ENCODE data around the gene CTSS. TPM values are rescaled to one million over a fixed set of nuclear protein-coding genes. Genes with fewer than 3 reads are reported as not detected.

Gene CTSS
- total RNA-seq, 1 experiment from 2014 or later = not detected

DNA sequence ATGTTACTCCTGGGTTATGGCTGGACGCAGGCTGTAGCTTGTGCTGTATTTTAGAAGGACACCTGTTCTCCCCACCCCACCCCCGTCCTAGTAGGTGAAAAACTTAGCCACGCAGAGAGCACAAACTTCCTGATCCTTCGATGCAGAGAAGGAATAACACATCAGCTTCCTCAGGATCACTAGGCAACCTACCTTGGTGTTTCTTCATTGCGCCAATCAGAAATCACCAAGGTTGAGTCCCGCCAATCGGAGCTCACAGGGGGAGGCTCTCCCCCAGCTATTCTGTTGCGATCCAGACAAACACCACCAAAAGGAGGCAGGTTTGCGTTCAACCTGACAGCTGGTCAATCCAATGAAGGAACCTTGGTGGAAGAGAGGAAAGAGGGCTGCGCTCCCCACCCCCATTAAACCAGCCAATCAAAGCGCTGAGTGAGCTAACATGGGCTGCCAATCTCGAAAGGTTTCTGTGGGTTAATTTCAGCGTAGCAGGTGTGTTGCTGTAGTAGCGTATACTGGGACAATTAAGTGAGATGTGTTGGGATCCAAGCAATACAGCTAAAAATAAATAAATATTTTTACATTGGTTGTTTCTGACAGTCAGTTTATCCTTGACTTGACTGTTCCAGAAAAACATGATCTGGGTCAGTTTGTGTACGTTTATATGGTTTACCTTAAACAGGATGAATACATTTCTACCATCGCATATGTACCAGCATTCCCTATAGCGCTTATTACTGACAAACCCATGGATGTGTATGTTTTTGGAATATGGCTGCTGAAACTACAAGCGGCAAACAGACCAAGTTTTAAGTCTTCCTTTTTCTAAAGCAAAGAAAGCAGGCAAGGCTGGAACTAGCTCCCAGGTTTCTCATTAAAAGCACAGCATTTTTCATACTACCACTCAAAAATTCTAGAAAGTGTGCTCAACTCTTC is 68.3 kb downstream of the CTSS start, which contains the start of gene GOLPH3L:
GOLPH3L (minus strand) TSS at position 160 of the 933 bp plus-strand sequence. CDS start 2,316 bp downstream, outside the sequence.
- Histone ChIP-seq H3K9me3 (ENCODE audit: control insufficient read depth, low read depth, low read length) (no peaks in the 10 kb centered on the region), H3T11ph (ENCODE audit: low read length) (no peak within 1 kb of the TSS), H3K23me2 (ENCODE audit: insufficient read length, low read depth, low read length, poor library complexity, severe bottlenecking) (peaks cover 4% of the 10 kb centered on the region), H4K5ac (ENCODE audit: insufficient read length, low read depth, low read length) (no peak within 1 kb of the TSS), H3K56ac (ENCODE audit: insufficient read length, low read depth, low read length) (no peak within 1 kb of the TSS), H3K27ac (ENCODE audit: insufficient read length, low read depth, low read length) (no peak within 1 kb of the TSS), H3K27me3 (ENCODE audit: insufficient read depth, low read length) (no peaks in the 10 kb centered on the region), H3K79me1 (ENCODE audit: insufficient read depth, low read depth, low read length, poor library complexity, severe bottlenecking) (no peaks in the 10 kb centered on the region), H2BK20ac (ENCODE audit: low read depth, low read length, poor library complexity, severe bottlenecking) (no peak within 1 kb of the TSS), H2BK12ac (ENCODE audit: insufficient read length, low read depth, low read length) (no peak within 1 kb of the TSS), H4K8ac (replicated peaks; ENCODE audit: insufficient read length, low read depth, low read length) (no peak within 1 kb of the TSS), H3K9ac (ENCODE audit: extremely low read depth, insufficient read length, low read length) (peak within 1 kb of the TSS; percentile 84), H3K4ac (ENCODE audit: low read depth, low read length) (no peak within 1 kb of the TSS), H4K91ac (ENCODE audit: insufficient read length, low read depth, low read length) (no peak within 1 kb of the TSS), H2BK5ac (ENCODE audit: insufficient read length, low read length) (no peak within 1 kb of the TSS), H3K23ac (ENCODE audit: insufficient read length, low read depth, low read length) (no peak within 1 kb of the TSS), H2BK15ac (ENCODE audit: low read depth, low read length) (no peak within 1 kb of the TSS), H2AFZ (ENCODE audit: low read length) (no peak within 1 kb of the TSS), H2AK5ac (ENCODE audit: insufficient read length, low read length) (no peak within 1 kb of the TSS), H3K4me2 (ENCODE audit: insufficient read depth, insufficient read length, low read length) (peak within 1 kb of the TSS; percentile 57), H3K4me1 (ENCODE audit: insufficient read depth, low read length) (no peaks in the 10 kb centered on the region), H3K14ac (ENCODE audit: insufficient read depth, low read length) (no peak within 1 kb of the TSS), H2BK120ac (ENCODE audit: low read depth, low read length, poor library complexity, severe bottlenecking) (no peak within 1 kb of the TSS), H3K79me2 (ENCODE audit: insufficient read depth, low read length) (peaks cover 2% of the 10 kb centered on the region; the same call in 1 of the 2 replicates), H4K20me1 (ENCODE audit: control insufficient read depth, insufficient read depth, insufficient read length) (no peaks in the 10 kb centered on the region), H3K18ac (ENCODE audit: insufficient read length, low read depth, low read length) (peak within 1 kb of the TSS; percentile 73)
- Mint-ChIP-seq H3K9me3 (no peaks in the 10 kb centered on the region), H3K4me1 (peaks cover 11% of the 10 kb centered on the region in 2 experiments), H3K27me3 (ENCODE audit: low read depth) (no peaks in the 10 kb centered on the region), H3K36me3 (ENCODE audit: insufficient read depth in 1 of 3, low read depth in 3 of 3) (peaks cover 10 to 31% (median 28%) of the 10 kb centered on the region in 3 experiments; a peak in 6 of 7 replicates), H3K27ac (peak within 1 kb of the TSS; percentile 98 to 99 (median 99)), H3K4me3 (peak within 1 kb of the TSS; percentile 95 to 98)
- TF ChIP-seq, protein P1, sequence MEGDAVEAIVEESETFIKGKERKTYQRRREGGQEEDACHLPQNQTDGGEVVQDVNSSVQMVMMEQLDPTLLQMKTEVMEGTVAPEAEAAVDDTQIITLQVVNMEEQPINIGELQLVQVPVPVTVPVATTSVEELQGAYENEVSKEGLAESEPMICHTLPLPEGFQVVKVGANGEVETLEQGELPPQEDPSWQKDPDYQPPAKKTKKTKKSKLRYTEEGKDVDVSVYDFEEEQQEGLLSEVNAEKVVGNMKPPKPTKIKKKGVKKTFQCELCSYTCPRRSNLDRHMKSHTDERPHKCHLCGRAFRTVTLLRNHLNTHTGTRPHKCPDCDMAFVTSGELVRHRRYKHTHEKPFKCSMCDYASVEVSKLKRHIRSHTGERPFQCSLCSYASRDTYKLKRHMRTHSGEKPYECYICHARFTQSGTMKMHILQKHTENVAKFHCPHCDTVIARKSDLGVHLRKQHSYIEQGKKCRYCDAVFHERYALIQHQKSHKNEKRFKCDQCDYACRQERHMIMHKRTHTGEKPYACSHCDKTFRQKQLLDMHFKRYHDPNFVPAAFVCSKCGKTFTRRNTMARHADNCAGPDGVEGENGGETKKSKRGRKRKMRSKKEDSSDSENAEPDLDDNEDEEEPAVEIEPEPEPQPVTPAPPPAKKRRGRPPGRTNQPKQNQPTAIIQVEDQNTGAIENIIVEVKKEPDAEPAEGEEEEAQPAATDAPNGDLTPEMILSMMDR (conservative IDR thresholded peaks at IDR 0.05) = no peak
- WGBS (ENCODE audit: extremely low coverage, insufficient read length, low lambda C conversion rate) = no CpG with 5 or more reads among the region's 18 CpGs
- peak; percentile 99 for DNase-seq
